Endothelial cell of umbilical vein (primary cell): Measurements from ENCODE around the gene KSR1. TPM values are rescaled to one million over a fixed set of nuclear protein-coding genes. Genes with fewer than 3 reads are reported as not detected.

Source experiments
- BruUV-seq: library from RNA; stranded (reverse); fragments of 400-500 nt; replicated peaks from 2 replicates; lab custom pipeline; 2021; lab: Mats Ljungman, UMichigan
- CTCF ChIA-PET: fragments of 300-600, 350-600 bp; sonication (Branson Sonifier 250); formaldehyde crosslinking; loops from one replicate; lab custom pipeline; 2021; ENCODE audit warnings: antibody characterized with exemption, inconsistent platforms; lab: Charles Lee
- POLR2A ChIA-PET: fragments of 300-600, 350-600 bp; sonication (Branson Sonifier 250); formaldehyde crosslinking; loops from one replicate; lab custom pipeline; 2021; ENCODE audit warnings: antibody characterized with exemption, inconsistent platforms; lab: Charles Lee
- DNase-seq: peaks from one replicate; pipeline ENCODE4 v3.0.0-alpha.2; 2011; ENCODE audit warnings: low read depth, low spot score
- FAIRE-seq: peaks from 2 replicates; lab custom pipeline; 2011; peaks lifted over from hg19 to GRCh38; lab: Jason Lieb, UNC
- H2AFZ ChIP-seq: 2 replicates; pipeline ENCODE4 v1.6.0; 2012; ENCODE audit warnings: low read depth, low read length, control low read depth, inconsistent platforms
- H3K27ac ChIP-seq: 2 replicates; pipeline ENCODE4 v1.5.1; 2011; ENCODE audit warnings: low read depth, mild to moderate bottlenecking, control low read depth, low read length, moderate library complexity; ENCODE audit not compliant: insufficient read depth
- H3K27me3 ChIP-seq, 2 experiments: 2 replicates each; pipeline versions ENCODE4 v1.6.0 to v1.6.1; 2011; ENCODE audit warnings: low read length in 2 of 2, mixed read lengths in 1 of 2; ENCODE audit not compliant: control insufficient read depth in 2 of 2, insufficient read depth in 2 of 2
- H3K36me3 ChIP-seq, 2 experiments: 2 replicates in 1 of 2; 3 replicates in 1 of 2; pipeline ENCODE4 v1.5.1; 2011; ENCODE audit warnings: low read length in 2 of 2, mild to moderate bottlenecking in 1 of 2, moderate library complexity in 1 of 2; ENCODE audit not compliant: control insufficient read depth in 2 of 2, insufficient read depth in 2 of 2; ENCODE audit errors: extremely low read depth in 1 of 2
- H3K4me1 ChIP-seq: 3 replicates; pipeline ENCODE4 v1.5.1; 2011; ENCODE audit warnings: mild to moderate bottlenecking, low read length; ENCODE audit not compliant: control insufficient read depth, insufficient read depth; ENCODE audit errors: extremely low read depth
- H3K4me2 ChIP-seq: 2 replicates; pipeline ENCODE4 v1.6.1; 2011; ENCODE audit warnings: low read length, control low read depth, mixed read lengths; ENCODE audit not compliant: insufficient read depth
- H3K4me3 ChIP-seq, 3 experiments: fragments of 200-600 bp in 1 of 3; sonication (generic), shearing (Covaris generic) in 1 of 3; replicated peaks in 1 of 3; 2 replicates each; pipeline ENCODE4 v1.5.1; 2011 to 2016; ENCODE audit warnings: control low read depth in 3 of 3, low read length in 3 of 3, mild to moderate bottlenecking in 2 of 3, inconsistent platforms in 1 of 3, low read depth in 1 of 3, moderate library complexity in 1 of 3; ENCODE audit not compliant: insufficient read depth in 1 of 3
- H3K79me2 ChIP-seq: 2 replicates; pipeline ENCODE4 v1.6.0; 2012; ENCODE audit warnings: low read length, inconsistent platforms; ENCODE audit not compliant: control insufficient read depth, insufficient read depth
- H3K9ac ChIP-seq: replicated peaks from 2 replicates; pipeline ENCODE3; 2011; ENCODE audit warnings: low read length, control low read depth; ENCODE audit not compliant: insufficient read depth; ENCODE audit errors: extremely low read depth
- H3K9me1 ChIP-seq: replicated peaks from 3 replicates; pipeline ENCODE4 v1.6.0; 2011; ENCODE audit warnings: mild to moderate bottlenecking, low read length; ENCODE audit not compliant: control insufficient read depth, insufficient read depth; ENCODE audit errors: extremely low read depth
- H3K9me3 ChIP-seq: replicated peaks from 2 replicates; pipeline ENCODE4 v1.5.1; 2012; ENCODE audit warnings: low read length, inconsistent platforms; ENCODE audit not compliant: control insufficient read depth, insufficient read depth
- H4K20me1 ChIP-seq: replicated peaks from 2 replicates; pipeline ENCODE3; 2011; ENCODE audit warnings: mild to moderate bottlenecking, low read length; ENCODE audit not compliant: control insufficient read depth, insufficient read depth; ENCODE audit errors: extremely low read depth
- EZH2 ChIP-seq: IDR thresholded peaks from 2 replicates; pipeline ENCODE4 v1.6.1; 2012; ENCODE audit warnings: borderline replicate concordance, low read depth, mild to moderate bottlenecking, moderate library complexity, low read length, inconsistent platforms; ENCODE audit not compliant: severe bottlenecking
- FOS ChIP-seq: IDR thresholded peaks from 2 replicates; pipeline ENCODE4 v1.6.1; 2011; ENCODE audit warnings: mild to moderate bottlenecking, low read length, moderate library complexity, borderline replicate concordance; ENCODE audit not compliant: insufficient read depth
- GATA2 ChIP-seq: IDR thresholded peaks from 2 replicates; pipeline ENCODE4 v1.7.0; 2011; ENCODE audit warnings: low read depth, mild to moderate bottlenecking, moderate library complexity, mixed read lengths, low read length; ENCODE audit not compliant: insufficient read length, insufficient read depth
- JUN ChIP-seq: IDR thresholded peaks from 2 replicates; pipeline ENCODE4 v1.6.1; 2011; ENCODE audit warnings: borderline replicate concordance, low read depth; ENCODE audit not compliant: insufficient read length, insufficient read depth
- MAX ChIP-seq: IDR thresholded peaks from 2 replicates; pipeline ENCODE4 v1.6.1; 2011; ENCODE audit not compliant: insufficient read depth, insufficient read length
- MYC ChIP-seq: IDR thresholded peaks from one replicate; pipeline ENCODE4 v1.6.1; 2011; ENCODE audit warnings: mild to moderate bottlenecking, low read depth, low read length
- POLR2A ChIP-seq: IDR thresholded peaks from 2 replicates; pipeline ENCODE4 v1.6.1; 2012; ENCODE audit warnings: low read depth, mild to moderate bottlenecking, control low read depth, low read length
- POLR2AphosphoS5 ChIP-seq: IDR thresholded peaks from 2 replicates; pipeline ENCODE4 v1.6.1; 2012; ENCODE audit warnings: low read depth, mild to moderate bottlenecking, control low read depth, low read length, moderate library complexity; ENCODE audit not compliant: insufficient read depth
- dilution Hi-C: fragments of 300-500 bp; cut with MboI; formaldehyde crosslinking; loops from one replicate; pipeline ENCODE4 v1.15.0; 2019; ENCODE audit warnings: low sequenced_read_pairs; ENCODE audit not compliant: extremely low pct_ligation_motif_present
- intact Hi-C: fragments of 100-400 bp; cut with micrococcal nuclease; formaldehyde crosslinking; loops from one replicate; pipeline ENCODE4 v1.10.0; 2022
- polyA plus RNA-seq, 4 experiments: library from polyadenylated mRNA; depleted of rRNA in 3 of 4; stranded (reverse) in 3 of 4; unstranded in 1 of 4; fragments of >200 nt; gene quantifications; 2 replicates each; pipeline versions ENCODE4 v1.2.1 to v1.2.3, GENCODE V29; 2011 to 2012; ENCODE audit warnings: missing spikeins in 1 of 4
- total RNA-seq: library from RNA; stranded (reverse); gene quantifications from 2 replicates; pipeline ENCODE4 v1.2.3, GENCODE V29; 2021

KSR1 gene
- total and polyA plus RNA-seq, 2 donors (not counting 3 experiments of a cell fraction or from before 2014, with no cell fraction given): 35.4 to 80.2 TPM

GRCh38 chr17:27520491-27521185 lies 64.4 kb downstream of the KSR1 start:
- CTCF ChIA-PET: interaction anchor here (0.9 to 2.2 kb wide), 5 partner anchors 8 to 79 kb away, joined by 3 to 7 read pairs (median 3); no protein-coding TSS in a partner anchor
- Histone ChIP-seq H3K4me1 (no peaks in the 10 kb centered on the region), H3K4me3 (no peak overlapping the region), H3K27ac (no peak overlapping the region), H3K9ac (no peak overlapping the region), H3K27me3 (no peaks in the 10 kb centered on the region), H4K20me1 (no peaks in the 10 kb centered on the region), H3K36me3 (no peaks in the 10 kb centered on the region), H2AFZ (no peak overlapping the region), H3K9me3 (no peaks in the 10 kb centered on the region), H3K9me1 (no peaks in the 10 kb centered on the region), H3K4me2 (no peak overlapping the region), H3K79me2 (peaks cover 10% of the 10 kb centered on the region)
- dilution Hi-C loops (no loop called here), intact Hi-C loops (loop anchor here (5.0 kb wide), 1 partner anchor 38 kb away; no protein-coding TSS in a partner anchor)
- no TSS peak for BruUV-seq
- TF ChIP-seq GATA2: no peak
- no peak for TF ChIP-seq MAX
- no peak for TF ChIP-seq POLR2A
- no peak for TF ChIP-seq FOS
- no peak for TF ChIP-seq JUN
- POLR2A ChIA-PET: no interaction called here
- DNase-seq (no peak), FAIRE-seq (no peak)

- Histone ChIP-seq H3K4me1 (peaks cover 2% of the 10 kb centered on the region), H3K36me3 (no peaks in the 10 kb centered on the region), H3K4me3 (no peak overlapping the region), H3K9me3 (no peaks in the 10 kb centered on the region), H3K27me3 (no peaks in the 10 kb centered on the region), H3K9me1 (no peaks in the 10 kb centered on the region), H2AFZ (no peak overlapping the region), H3K9ac (no peak overlapping the region), H3K79me2 (peaks cover 12% of the 10 kb centered on the region), H4K20me1 (no peaks in the 10 kb centered on the region), H3K4me2 (no peak overlapping the region), H3K27ac (no peak overlapping the region)
- dilution Hi-C loops (no loop called here), intact Hi-C loops (loop anchor here (5.0 kb wide), 1 partner anchor 39 kb away; no protein-coding TSS in a partner anchor)
- no peak for DNase-seq
- no peak for FAIRE-seq
- POLR2A ChIA-PET: no interaction called here
- TF ChIP-seq MYC (no peak), MAX (no peak), POLR2A (no peak), POLR2AphosphoS5 (no peak), EZH2 (no peak)
- no TSS peak for BruUV-seq
- CTCF ChIA-PET: interaction anchor here (2.2 kb wide), 1 partner anchor 10 kb away, joined by 7 read pairs; no protein-coding TSS in a partner anchor
Observed at GRCh38 chr17:27521281-27522027, 65.2 kb downstream of the KSR1 start.
